ENCODE measurements around the gene STAG3. TPM values are rescaled to one million over a fixed set of nuclear protein-coding genes. Genes with fewer than 3 reads are reported as not detected.
A peak's percentile ranks its signal among the peaks of the same experiment; 100 is the strongest.
"Not testable (repeated sequence)": the region's sequence is repeated elsewhere in the genome, so short reads cannot be mapped to it uniquely, and the experiment has no call there.

STAG3 gene
- total and polyA plus RNA-seq, 9 donors: 1.6 to 20.2 (median 12.9) TPM

DNA sequence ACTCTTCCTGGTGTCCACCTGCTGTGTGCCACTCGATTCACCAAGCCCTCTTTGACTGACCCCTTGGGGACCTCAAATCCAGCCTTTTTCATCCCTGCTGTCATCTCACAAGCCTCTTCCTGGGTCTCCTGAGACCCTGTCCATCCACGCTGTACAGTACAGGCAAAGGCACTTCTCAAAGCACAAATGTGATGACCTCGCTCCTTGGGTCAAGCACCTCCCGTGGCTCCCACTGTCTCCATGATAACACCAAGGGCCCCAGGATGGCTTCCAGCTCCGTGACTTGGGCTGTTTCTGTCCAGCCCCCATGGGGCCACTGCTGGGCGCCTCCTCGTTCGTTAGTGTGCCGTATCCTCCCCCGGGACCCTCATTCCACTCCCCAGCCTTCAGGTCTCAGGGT, 70.8 kb downstream of the STAG3 start:
- WGBS (ENCODE audit: insufficient coverage): 77% methylated on average over 10 of the region's 10 CpGs
- no peaks in the 10 kb centered on the region for H3K27me3 ChIP-seq (ENCODE audit: control insufficient read depth, insufficient read depth, low read length)
- no peaks in the 10 kb centered on the region for H3K9me3 ChIP-seq (replicated peaks; ENCODE audit: control insufficient read depth, low read depth, low read length)
- DNase-seq: no peak
- no peak overlapping the region for H3K4me3 ChIP-seq (ENCODE audit: low read length)
- peak overlapping the region; percentile 52 for H3K27ac ChIP-seq (ENCODE audit: low read length)
- peaks cover 22% of the 10 kb centered on the region for H3K4me1 ChIP-seq (ENCODE audit: control insufficient read depth, insufficient read depth, low read length)
- no peaks in the 10 kb centered on the region for H3K36me3 ChIP-seq (ENCODE audit: control insufficient read depth, insufficient read depth, low read length)

DNA sequence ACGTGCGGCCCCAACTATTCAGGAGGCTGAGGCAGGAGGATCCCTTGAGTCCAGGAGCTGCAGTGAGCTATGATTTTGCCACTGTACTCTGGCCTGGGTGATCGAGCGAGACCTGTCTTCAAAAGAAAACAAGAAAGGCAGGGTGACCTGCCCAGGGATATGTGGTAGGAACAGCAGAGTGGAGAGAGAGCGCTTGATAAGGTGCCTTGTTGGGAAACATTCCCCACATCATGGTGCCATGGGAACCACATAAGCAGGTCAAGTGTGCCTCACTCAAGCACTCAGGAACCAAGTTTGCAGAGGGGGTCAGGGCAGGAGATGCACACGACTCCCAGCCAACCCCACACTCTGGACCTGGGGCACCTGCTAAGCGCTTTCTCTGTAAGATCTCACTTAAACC, 79.3 kb downstream of the STAG3 start:
- no peaks in the 10 kb centered on the region for H3K4me1 ChIP-seq (ENCODE audit: control insufficient read depth, insufficient read depth, low read length)
- H3K27ac ChIP-seq (ENCODE audit: low read length): no peak overlapping the region
- no peaks in the 10 kb centered on the region for H3K9me3 ChIP-seq (replicated peaks; ENCODE audit: control insufficient read depth, low read depth, low read length)
- H3K36me3 ChIP-seq (ENCODE audit: control insufficient read depth, insufficient read depth, low read length): no peaks in the 10 kb centered on the region
- H3K4me3 ChIP-seq (ENCODE audit: low read length): no peak overlapping the region
- no peaks in the 10 kb centered on the region for H3K27me3 ChIP-seq (ENCODE audit: control insufficient read depth, insufficient read depth, low read length)
- DNase-seq: no peak
- 96% methylated on average over 4 of the region's 7 CpGs for WGBS (ENCODE audit: insufficient coverage)

DNA sequence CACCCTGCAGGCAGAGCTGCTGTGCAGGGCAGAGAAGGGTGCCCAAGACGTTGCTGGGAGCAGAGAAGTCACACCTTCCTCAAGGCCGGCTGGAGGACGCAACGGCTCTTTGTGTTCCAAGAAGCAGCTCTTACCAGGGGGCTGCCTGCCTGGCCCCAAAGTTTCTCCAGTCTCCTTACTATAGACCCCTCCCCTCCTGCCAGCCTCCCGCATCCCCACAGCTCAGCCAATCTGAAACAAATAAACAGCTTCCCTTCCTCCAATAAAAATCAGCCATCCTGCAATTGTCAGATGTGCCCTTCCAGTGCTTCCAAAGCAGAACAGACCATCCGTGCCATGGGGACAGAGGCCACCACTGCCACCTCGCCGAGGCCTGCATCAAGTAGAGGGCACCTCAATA, 82.3 kb downstream of the STAG3 start:
- H3K4me3 ChIP-seq (ENCODE audit: low read length); H3K27ac ChIP-seq (ENCODE audit: low read length); H3K9me3 ChIP-seq (replicated peaks; ENCODE audit: control insufficient read depth, low read depth, low read length); H3K4me1 ChIP-seq (ENCODE audit: control insufficient read depth, insufficient read depth, low read length); H3K27me3 ChIP-seq (ENCODE audit: control insufficient read depth, insufficient read depth, low read length); DNase-seq; H3K36me3 ChIP-seq (ENCODE audit: control insufficient read depth, insufficient read depth, low read length): not testable (repeated sequence)
- 45% methylated on average over 3 of the region's 8 CpGs for WGBS (ENCODE audit: insufficient coverage)

DNA sequence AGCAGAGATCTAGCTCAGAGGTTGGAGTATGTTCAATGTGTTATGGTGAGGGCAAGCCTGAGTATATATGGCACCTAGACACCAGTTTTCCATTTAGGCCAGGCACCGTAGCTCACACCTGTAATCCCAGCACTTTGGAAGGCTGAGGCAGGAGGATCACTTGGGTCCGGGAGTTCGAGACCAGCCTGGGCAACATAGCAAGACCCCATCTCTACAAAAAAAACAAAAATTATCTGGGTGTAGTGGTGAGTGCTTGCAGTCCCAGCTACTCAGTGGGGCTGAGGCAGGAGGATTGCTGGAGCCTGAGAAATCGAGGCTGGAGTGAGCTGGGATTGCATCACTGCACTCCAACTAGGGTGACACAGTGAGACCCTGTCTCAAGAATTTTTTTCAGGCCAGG, 85.2 kb downstream of the STAG3 start:
- not testable (repeated sequence) for H3K4me3 ChIP-seq (ENCODE audit: low read length); H3K9me3 ChIP-seq (replicated peaks; ENCODE audit: control insufficient read depth, low read depth, low read length); H3K4me1 ChIP-seq (ENCODE audit: control insufficient read depth, insufficient read depth, low read length); H3K36me3 ChIP-seq (ENCODE audit: control insufficient read depth, insufficient read depth, low read length); DNase-seq; H3K27me3 ChIP-seq (ENCODE audit: control insufficient read depth, insufficient read depth, low read length); H3K27ac ChIP-seq (ENCODE audit: low read length)
- WGBS (ENCODE audit: insufficient coverage): 89% methylated on average over 1 of the region's 4 CpGs

Other genes starting within 250 kb of the STAG3 start
- gene GJC3, start 248.3 kb upstream of the STAG3 start, total RNA-seq: 0.53 TPM
- gene GJC3, start 248.3 kb upstream of the STAG3 start, polyA plus RNA-seq (ENCODE audit: insufficient read depth in 1 of 8, insufficient read length in 8 of 8, low replicate concordance in 1 of 8): under 1 TPM; 0.28 to 0.62 (median 0.39) TPM
- 0.75 TPM for gene AZGP1, start 201.9 kb upstream of the STAG3 start, total RNA-seq
- gene AZGP1, start 201.9 kb upstream of the STAG3 start, polyA plus RNA-seq (ENCODE audit: insufficient read depth in 1 of 8, insufficient read length in 8 of 8, low replicate concordance in 1 of 8): 1 to 10 TPM in 4 of 8 donors, under 1 TPM in 4; 0.31 to 3.2 (median 0.94) TPM
- 48.2 TPM for gene ZKSCAN1, start 162.3 kb upstream of the STAG3 start, total RNA-seq
- gene ZKSCAN1, start 162.3 kb upstream of the STAG3 start, polyA plus RNA-seq (ENCODE audit: insufficient read depth in 1 of 8, insufficient read length in 8 of 8, low replicate concordance in 1 of 8): 10 to 100 TPM; 20.6 to 37.3 (median 26.9) TPM
- 15.8 TPM for gene ZSCAN21, start 128.1 kb upstream of the STAG3 start, total RNA-seq
- 10 to 100 TPM; 12.3 to 14.8 (median 13.4) TPM for gene ZSCAN21, start 128.1 kb upstream of the STAG3 start, polyA plus RNA-seq (ENCODE audit: insufficient read depth in 1 of 8, insufficient read length in 8 of 8, low replicate concordance in 1 of 8)
- 31.8 TPM for gene ZNF3, start 96.2 kb upstream of the STAG3 start, total RNA-seq
- gene ZNF3, start 96.2 kb upstream of the STAG3 start, polyA plus RNA-seq (ENCODE audit: insufficient read depth in 1 of 8, insufficient read length in 8 of 8, low replicate concordance in 1 of 8): 10 to 100 TPM; 22.5 to 29.7 (median 25.1) TPM
- gene COPS6, start 88.9 kb upstream of the STAG3 start, total RNA-seq: 42.3 TPM
- gene COPS6, start 88.9 kb upstream of the STAG3 start, polyA plus RNA-seq (ENCODE audit: insufficient read depth in 1 of 8, insufficient read length in 8 of 8, low replicate concordance in 1 of 8): 100 to 1,000 TPM in 1 of 8 donors, 10 to 100 TPM in 7; 88.3 to 100 (median 94.1) TPM
- gene MCM7, start 76.5 kb upstream of the STAG3 start, total RNA-seq: 57.7 TPM
- gene MCM7, start 76.5 kb upstream of the STAG3 start, polyA plus RNA-seq (ENCODE audit: insufficient read depth in 1 of 8, insufficient read length in 8 of 8, low replicate concordance in 1 of 8): 10 to 100 TPM; 69.2 to 88.7 (median 81.0) TPM
- 15.8 TPM for gene AP4M1, start 76.3 kb upstream of the STAG3 start, total RNA-seq
- 10 to 100 TPM; 20.4 to 29.5 (median 23.3) TPM for gene AP4M1, start 76.3 kb upstream of the STAG3 start, polyA plus RNA-seq (ENCODE audit: insufficient read depth in 1 of 8, insufficient read length in 8 of 8, low replicate concordance in 1 of 8)
- gene TAF6, start 58.6 kb upstream of the STAG3 start, total RNA-seq: 14.1 TPM
- 10 to 100 TPM; 31.6 to 41.0 (median 35.0) TPM for gene TAF6, start 58.6 kb upstream of the STAG3 start, polyA plus RNA-seq (ENCODE audit: insufficient read depth in 1 of 8, insufficient read length in 8 of 8, low replicate concordance in 1 of 8)
- gene CNPY4, start 58.3 kb upstream of the STAG3 start, total RNA-seq: 50.2 TPM
- gene CNPY4, start 58.3 kb upstream of the STAG3 start, polyA plus RNA-seq (ENCODE audit: insufficient read depth in 1 of 8, insufficient read length in 8 of 8, low replicate concordance in 1 of 8): 10 to 100 TPM; 31.0 to 56.4 (median 42.6) TPM
- 2.3 TPM for gene MBLAC1, start 51.0 kb upstream of the STAG3 start, total RNA-seq
- gene MBLAC1, start 51.0 kb upstream of the STAG3 start, polyA plus RNA-seq (ENCODE audit: insufficient read depth in 1 of 8, insufficient read length in 8 of 8, low replicate concordance in 1 of 8): 1 to 10 TPM; 1.2 to 2.2 (median 1.4) TPM
- 97.1 TPM for gene LAMTOR4, start 29.0 kb upstream of the STAG3 start, total RNA-seq
- 10 to 100 TPM; 65.0 to 84.3 (median 72.8) TPM for gene LAMTOR4, start 29.0 kb upstream of the STAG3 start, polyA plus RNA-seq (ENCODE audit: insufficient read depth in 1 of 8, insufficient read length in 8 of 8, low replicate concordance in 1 of 8)
- gene TRAPPC14, start 19.2 kb upstream of the STAG3 start, total RNA-seq: 5.8 TPM
- gene TRAPPC14, start 19.2 kb upstream of the STAG3 start, polyA plus RNA-seq (ENCODE audit: insufficient read depth in 1 of 8, insufficient read length in 8 of 8, low replicate concordance in 1 of 8): 10 to 100 TPM in 7 of 8 donors, 1 to 10 TPM in 1; 8.5 to 13.9 (median 10.9) TPM
- gene GAL3ST4, start 9.3 kb upstream of the STAG3 start, total RNA-seq: 4.3 TPM
- gene GAL3ST4, start 9.3 kb upstream of the STAG3 start, polyA plus RNA-seq (ENCODE audit: insufficient read depth in 1 of 8, insufficient read length in 8 of 8, low replicate concordance in 1 of 8): 10 to 100 TPM in 7 of 8 donors, 1 to 10 TPM in 1; 8.9 to 18.7 (median 12.1) TPM
- 3.9 TPM for gene GPC2, start 537 bp upstream of the STAG3 start, total RNA-seq
- 10 to 100 TPM in 2 of 8 donors, 1 to 10 TPM in 6; 5.9 to 11.2 (median 8.4) TPM for gene GPC2, start 537 bp upstream of the STAG3 start, polyA plus RNA-seq (ENCODE audit: insufficient read depth in 1 of 8, insufficient read length in 8 of 8, low replicate concordance in 1 of 8)
- 0.13 TPM for gene PVRIG, start 42.0 kb downstream of the STAG3 start, total RNA-seq
- gene PVRIG, start 42.0 kb downstream of the STAG3 start, polyA plus RNA-seq (ENCODE audit: insufficient read depth in 1 of 8, insufficient read length in 8 of 8, low replicate concordance in 1 of 8): 1 to 10 TPM; 1.5 to 7.6 (median 3.6) TPM
- gene SPDYE3, start 129.8 kb downstream of the STAG3 start, total RNA-seq: not detected
- 1 to 10 TPM; 4.0 to 6.2 (median 5.3) TPM for gene SPDYE3, start 129.8 kb downstream of the STAG3 start, polyA plus RNA-seq (ENCODE audit: insufficient read depth in 1 of 8, insufficient read length in 8 of 8, low replicate concordance in 1 of 8)
- gene PILRB, start 180.2 kb downstream of the STAG3 start, total RNA-seq: 13.9 TPM
- gene PILRB, start 180.2 kb downstream of the STAG3 start, polyA plus RNA-seq (ENCODE audit: insufficient read depth in 1 of 8, insufficient read length in 8 of 8, low replicate concordance in 1 of 8): 10 to 100 TPM; 11.4 to 39.8 (median 18.0) TPM
- gene PILRA, start 195.6 kb downstream of the STAG3 start, total RNA-seq: 1.3 TPM
- gene PILRA, start 195.6 kb downstream of the STAG3 start, polyA plus RNA-seq (ENCODE audit: insufficient read depth in 1 of 8, insufficient read length in 8 of 8, low replicate concordance in 1 of 8): 1 to 10 TPM; 1.7 to 6.1 (median 2.3) TPM